HAP-1 (cell line): ENCODE data around the gene MLLT10.

ENCODE experiments used
- DNase-seq, 2 experiments: peaks; one replicate each; pipeline ENCODE4 v3.0.0-alpha.2; 2016 to 2020; ENCODE audit warnings: low spot score in 2 of 2
- H3K27me3 ChIP-seq: fragments of 250-450 bp; sonication (Bioruptor Pico); 2 replicates; pipeline ENCODE4 v1.5.1; 2020; ENCODE audit warnings: low read depth, mild to moderate bottlenecking, moderate library complexity
- H3K36me3 ChIP-seq: fragments of 250-450 bp; sonication (Bioruptor Pico); replicated peaks from 2 replicates; pipeline ENCODE4 v1.5.1; 2020; ENCODE audit warnings: mild to moderate bottlenecking
- H3K4me1 ChIP-seq: fragments of 250-450 bp; sonication (Bioruptor Pico); 2 replicates; pipeline ENCODE4 v1.5.1; 2020; ENCODE audit warnings: mild to moderate bottlenecking
- H3K4me3 ChIP-seq: fragments of 250-450 bp; sonication (Bioruptor Pico); 2 replicates; pipeline ENCODE4 v1.5.1; 2020; ENCODE audit warnings: mild to moderate bottlenecking, moderate library complexity
- H3K9me3 ChIP-seq: fragments of 250-450 bp; sonication (Bioruptor Pico); 2 replicates; pipeline ENCODE4 v1.5.1; 2020; ENCODE audit warnings: mild to moderate bottlenecking, moderate library complexity
- in situ Hi-C: fragments of 300-500 bp; cut with MboI; formaldehyde crosslinking; loops from 3 replicates; pipeline ENCODE4 v1.14.3; 2020; ENCODE audit warnings: low sequenced_read_pairs, inconsistent platforms, mixed read lengths

Gene MLLT10

GRCh38 chr10:21720090-21720489, 186.1 kb downstream of the MLLT10 start:
- Histone ChIP-seq H3K4me1 (peaks cover 37% of the 10 kb centered on the region), H3K4me3 (no peak overlapping the region), H3K36me3 (no peaks in the 10 kb centered on the region), H3K27me3 (no peaks in the 10 kb centered on the region), H3K9me3 (no peaks in the 10 kb centered on the region)
- DNase-seq = peak; percentile 59 to 98
- in situ Hi-C loops = no loop called here

GRCh38 chr10:21721000-21721665, 187.1 kb downstream of the MLLT10 start:
- Histone ChIP-seq H3K9me3 (no peaks in the 10 kb centered on the region), H3K4me3 (no peak overlapping the region), H3K36me3 (no peaks in the 10 kb centered on the region), H3K4me1 (peaks cover 36% of the 10 kb centered on the region), H3K27me3 (no peaks in the 10 kb centered on the region)
- no peak for DNase-seq
- in situ Hi-C loops = no loop called here

- Histone ChIP-seq H3K36me3 (no peaks in the 10 kb centered on the region), H3K4me1 (peaks cover 47% of the 10 kb centered on the region), H3K9me3 (no peaks in the 10 kb centered on the region), H3K27me3 (no peaks in the 10 kb centered on the region), H3K4me3 (no peak overlapping the region)
- in situ Hi-C loops = no loop called here
- no peak for DNase-seq
Measured at GRCh38 chr10:21722209-21722608, 188.2 kb downstream of the MLLT10 start.

GRCh38 chr10:21724020-21724589, 190.1 kb downstream of the MLLT10 start:
- Histone ChIP-seq H3K36me3 (no peaks in the 10 kb centered on the region), H3K4me1 (peaks cover 57% of the 10 kb centered on the region), H3K4me3 (no peak overlapping the region), H3K9me3 (no peaks in the 10 kb centered on the region), H3K27me3 (no peaks in the 10 kb centered on the region)
- no peak for DNase-seq
- in situ Hi-C loops = no loop called here

- H3K27me3 ChIP-seq = no peaks in the 10 kb centered on the region
- H3K4me1 ChIP-seq = peaks cover 50% of the 10 kb centered on the region
- peak; percentile 98 to 99 for DNase-seq
- H3K36me3 ChIP-seq = 0 out of 2 replicates have a peak, but pooled peaks cover 3% of the 10 kb centered on the region
- H3K9me3 ChIP-seq = no peaks in the 10 kb centered on the region
- in situ Hi-C loops = no loop called here
- no peak overlapping the region for H3K4me3 ChIP-seq
Measured at GRCh38 chr10:21724687-21725367, 190.8 kb downstream of the MLLT10 start.

GRCh38 chr10:21726601-21727225, 192.7 kb downstream of the MLLT10 start:
- Histone ChIP-seq H3K4me3 (no peak overlapping the region), H3K4me1 (peaks cover 40% of the 10 kb centered on the region), H3K9me3 (no peaks in the 10 kb centered on the region), H3K36me3 (0 out of 2 replicates have a peak, but pooled peaks cover 6% of the 10 kb centered on the region), H3K27me3 (no peaks in the 10 kb centered on the region)
- DNase-seq = peak; percentile 42 to 82
- in situ Hi-C loops = no loop called here

GRCh38 chr10:21727452-21728168, 193.6 kb downstream of the MLLT10 start:
- H3K4me1 ChIP-seq = peaks cover 43% of the 10 kb centered on the region
- 0 out of 2 replicates have a peak, but pooled peaks cover 9% of the 10 kb centered on the region for H3K36me3 ChIP-seq
- in situ Hi-C loops = no loop called here
- no peak overlapping the region for H3K4me3 ChIP-seq
- H3K9me3 ChIP-seq = no peaks in the 10 kb centered on the region
- peak; percentile 49 to 81 for DNase-seq
- no peaks in the 10 kb centered on the region for H3K27me3 ChIP-seq

- no peak for DNase-seq
- peaks cover 19% of the 10 kb centered on the region; the same call in 1 of the 2 replicates for H3K36me3 ChIP-seq
- in situ Hi-C loops = no loop called here
- no peaks in the 10 kb centered on the region for H3K9me3 ChIP-seq
- H3K27me3 ChIP-seq = no peaks in the 10 kb centered on the region
- H3K4me1 ChIP-seq = peaks cover 43% of the 10 kb centered on the region
- H3K4me3 ChIP-seq = no peak overlapping the region
Measured at GRCh38 chr10:21728618-21729017, 194.6 kb downstream of the MLLT10 start.

- H3K27me3 ChIP-seq = no peaks in the 10 kb centered on the region
- no peak overlapping the region for H3K4me3 ChIP-seq
- H3K36me3 ChIP-seq = peaks cover 38% of the 10 kb centered on the region
- in situ Hi-C loops = loop anchor here (10.0 kb wide), 1 partner anchor 457 kb away; no protein-coding TSS in a partner anchor
- no peaks in the 10 kb centered on the region for H3K9me3 ChIP-seq
- peaks cover 15% of the 10 kb centered on the region for H3K4me1 ChIP-seq
- DNase-seq = peak; percentile 65 to 84
Measured at GRCh38 chr10:21732067-21732772, 198.2 kb downstream of the MLLT10 start.

GRCh38 chr10:21733710-21734109, 199.7 kb downstream of the MLLT10 start:
- in situ Hi-C loops = loop anchor here (10.0 kb wide), 1 partner anchor 459 kb away; no protein-coding TSS in a partner anchor

GRCh38 chr10:21737106-21737505, 203.1 kb downstream of the MLLT10 start:
- Histone ChIP-seq H3K36me3 (peaks cover 53% of the 10 kb centered on the region), H3K27me3 (no peaks in the 10 kb centered on the region), H3K4me1 (peaks cover 3% of the 10 kb centered on the region; the same call in 1 of the 2 replicates), H3K4me3 (no peak overlapping the region), H3K9me3 (no peaks in the 10 kb centered on the region)
- DNase-seq = no peak
- in situ Hi-C loops = loop anchor here (10.0 kb wide), 1 partner anchor 462 kb away; no protein-coding TSS in a partner anchor

More at GRCh38 chr10:21733710-21734109, 199.7 kb downstream of the MLLT10 start:
- Histone ChIP-seq H3K4me1 (peaks cover 3% of the 10 kb centered on the region; the same call in 1 of the 2 replicates), H3K4me3 (no peak overlapping the region), H3K27me3 (no peaks in the 10 kb centered on the region), H3K36me3 (peaks cover 38% of the 10 kb centered on the region), H3K9me3 (no peaks in the 10 kb centered on the region)
- no peak for DNase-seq

- DNase-seq = no peak
- Histone ChIP-seq H3K4me1 (no peaks in the 10 kb centered on the region), H3K27me3 (no peaks in the 10 kb centered on the region), H3K36me3 (peaks cover 37% of the 10 kb centered on the region), H3K4me3 (no peak overlapping the region), H3K9me3 (no peaks in the 10 kb centered on the region)
- in situ Hi-C loops = no loop called here
Measured at GRCh38 chr10:21740989-21741388, 207.0 kb downstream of the MLLT10 start.
